Liver (tissue), 9 donors: Measurements from ENCODE around the gene KCNQ1. TPM values are rescaled to one million over a fixed set of nuclear protein-coding genes. Genes with fewer than 3 reads are reported as not detected.

ENCODE experiments used
- DNase-seq: peaks from one replicate; pipeline ENCODE4 v3.0.0-alpha.2; 2017; ENCODE audit warnings: low spot score
- H3K27ac ChIP-seq, 2 donors: one replicate each; pipeline ENCODE4 v1.7.0; 2013; ENCODE audit warnings: inconsistent platforms in 2 of 2, low read length in 2 of 2, control low read depth in 1 of 2, low read depth in 1 of 2, mild to moderate bottlenecking in 1 of 2
- H3K27me3 ChIP-seq, 4 donors: one replicate each; pipeline versions ENCODE4 v1.6.1 to v1.7.0; 2013; ENCODE audit warnings: low read length in 3 of 4, inconsistent platforms in 1 of 4, mild to moderate bottlenecking in 1 of 4, moderate library complexity in 1 of 4; ENCODE audit not compliant: control insufficient read depth in 4 of 4, insufficient read depth in 4 of 4
- H3K36me3 ChIP-seq, 4 donors: one replicate each; pipeline versions ENCODE4 v1.6.1 to v1.7.0; 2013; ENCODE audit warnings: low read length in 3 of 4, mild to moderate bottlenecking in 3 of 4, low read depth in 1 of 4, moderate library complexity in 1 of 4; ENCODE audit not compliant: control insufficient read depth in 4 of 4, insufficient read depth in 3 of 4
- H3K4me1 ChIP-seq, 4 donors: one replicate each; pipeline versions ENCODE4 v1.6.1 to v1.7.0; 2013; ENCODE audit warnings: low read length in 3 of 4, mild to moderate bottlenecking in 3 of 4, moderate library complexity in 1 of 4; ENCODE audit not compliant: control insufficient read depth in 4 of 4, insufficient read depth in 4 of 4
- H3K4me3 ChIP-seq, 3 donors: one replicate each; pipeline versions ENCODE4 v1.6.1 to v1.7.0; 2013; ENCODE audit warnings: low read length in 3 of 3, control low read depth in 1 of 3, low read depth in 1 of 3, mild to moderate bottlenecking in 1 of 3
- H3K9ac ChIP-seq, 2 donors: one replicate each; pipeline ENCODE4 v1.7.0; 2013; ENCODE audit warnings: low read length in 2 of 2, mild to moderate bottlenecking in 2 of 2, moderate library complexity in 2 of 2, control low read depth in 1 of 2, low read depth in 1 of 2
- H3K9me3 ChIP-seq, 4 donors: one replicate each; pipeline versions ENCODE4 v1.6.1 to v1.7.0; 2013; ENCODE audit warnings: low read length in 3 of 4; ENCODE audit not compliant: control insufficient read depth in 4 of 4
- ATF3 ChIP-seq: IDR thresholded peaks from 2 replicates; pipeline ENCODE4 v1.6.1; 2016; ENCODE audit warnings: antibody characterized with exemption
- CTCF ChIP-seq: fragments of 150-350 bp; IDR thresholded peaks from 2 replicates; pipeline ENCODE4 v1.5.1; 2017; ENCODE audit warnings: improper control_type of control experiment, low read depth, low read length; ENCODE audit not compliant: missing input control
- EGR1 ChIP-seq, 2 donors: IDR thresholded peaks; 2 replicates each; pipeline ENCODE4 v1.6.1; 2016 to 2018; ENCODE audit warnings: antibody characterized with exemption in 2 of 2, low read depth in 2 of 2
- FOXA1 ChIP-seq: IDR thresholded peaks from 2 replicates; pipeline ENCODE4 v1.6.1; 2016; ENCODE audit warnings: antibody characterized with exemption
- FOXA2 ChIP-seq: IDR thresholded peaks from 2 replicates; pipeline ENCODE4 v1.6.1; 2016; ENCODE audit warnings: antibody characterized with exemption
- GABPA ChIP-seq, 2 donors: IDR thresholded peaks in 1 of 2; conservative IDR thresholded peaks in 1 of 2; 2 replicates each; pipeline ENCODE4 v1.6.1; 2016; ENCODE audit warnings: antibody characterized with exemption in 2 of 2, mild to moderate bottlenecking in 1 of 2, moderate library complexity in 1 of 2
- HNF4A ChIP-seq, 2 donors: conservative IDR thresholded peaks; 2 replicates each; pipeline ENCODE4 v1.6.1; 2016; ENCODE audit warnings: antibody characterized with exemption in 2 of 2, mild to moderate bottlenecking in 2 of 2
- HNF4G ChIP-seq: IDR thresholded peaks from 2 replicates; pipeline ENCODE4 v1.6.1; 2016; ENCODE audit warnings: antibody characterized with exemption
- JUND ChIP-seq, 2 donors: IDR thresholded peaks; 2 replicates each; pipeline ENCODE4 v1.6.1; 2016; ENCODE audit warnings: antibody characterized with exemption in 2 of 2
- MAX ChIP-seq: IDR thresholded peaks from 2 replicates; pipeline ENCODE4 v1.6.1; 2016; ENCODE audit warnings: antibody characterized with exemption
- NR2F2 ChIP-seq: IDR thresholded peaks from 2 replicates; pipeline ENCODE4 v1.6.1; 2016; ENCODE audit warnings: antibody characterized with exemption
- RAD21 ChIP-seq, 2 donors: IDR thresholded peaks; 2 replicates each; pipeline ENCODE4 v1.6.1; 2016; ENCODE audit warnings: antibody characterized with exemption in 2 of 2, mild to moderate bottlenecking in 2 of 2
- REST ChIP-seq: IDR thresholded peaks from 2 replicates; pipeline ENCODE4 v1.6.1; 2016; ENCODE audit warnings: antibody characterized with exemption, mild to moderate bottlenecking
- RXRA ChIP-seq, 2 donors: IDR thresholded peaks; 2 replicates each; pipeline ENCODE4 v1.6.1; 2017 to 2018; ENCODE audit warnings: antibody characterized with exemption in 2 of 2, mild to moderate bottlenecking in 1 of 2
- SP1 ChIP-seq: IDR thresholded peaks from 2 replicates; pipeline ENCODE4 v1.6.1; 2018; ENCODE audit warnings: antibody characterized with exemption, mild to moderate bottlenecking
- TAF1 ChIP-seq: conservative IDR thresholded peaks from 2 replicates; pipeline ENCODE4 v1.6.1; 2016; ENCODE audit warnings: antibody characterized with exemption, mild to moderate bottlenecking
- YY1 ChIP-seq: IDR thresholded peaks from 2 replicates; pipeline ENCODE4 v1.6.1; 2016; ENCODE audit warnings: antibody characterized with exemption, mild to moderate bottlenecking
- ZBTB33 ChIP-seq: IDR thresholded peaks from 2 replicates; pipeline ENCODE4 v1.6.1; 2016; ENCODE audit warnings: antibody characterized with exemption
- WGBS: extraction: QIAGEN DNeasy Blood & Tissue Kit; methylation state at CpG from one replicate; pipeline ENCODE4 v1.1.7; 2013; 5-methylcytosine and 5-hydroxymethylcytosine counted together
- polyA plus RNA-seq, 2 donors: library from polyadenylated mRNA; stranded (reverse) in 1 of 2; unstranded in 1 of 2; fragments of 200-250 nt in 1 of 2; fragments of >200 nt in 1 of 2; fragmentation: Nextera tagmentation in 1 of 2; extraction: Ambion mirVana in 1 of 2; gene quantifications; one replicate each; pipeline versions ENCODE4 v1.2.1 to v1.2.3, GENCODE V29; 2013 to 2015
- total RNA-seq, 2 donors: library from RNA; depleted of rRNA; stranded (reverse); fragments of >200 nt; gene quantifications; one replicate each; pipeline ENCODE4 v1.2.3, GENCODE V29; 2014
- donor health status: healthy.
- donor health status: healthy.
- donor health status: healthy.
- donor health status: healthy.
- donor health status: healthy.

KCNQ1 gene
- total and polyA plus RNA-seq, 4 donors: 0.31 to 2.2 (median 1.5) TPM

- H3K27ac ChIP-seq: no peak overlapping the region
Measured at GRCh38 chr11:2881981-2882375, 437.2 kb downstream of the KCNQ1 start.

More at GRCh38 chr11:2881981-2882375, 437.2 kb downstream of the KCNQ1 start:
- H3K36me3 ChIP-seq: no peaks in the 10 kb centered on the region
- no peaks in the 10 kb centered on the region for H3K27me3 ChIP-seq
- no peak overlapping the region for H3K9ac ChIP-seq
- H3K4me1 ChIP-seq: peaks cover 0 to 8% (median 6%) of the 10 kb centered on the region in 4 donors
- DNase-seq: no peak
- H3K4me3 ChIP-seq: no peak overlapping the region
- WGBS: 84% methylated on average over 12 of the region's 12 CpGs
- TF ChIP-seq HNF4G (no peak), NR2F2 (no peak), CTCF (no peak), TAF1 (no peak), RXRA (IDR thresholded peaks at IDR 0.05) (no peak), SP1 (no peak), ZBTB33 (no peak), YY1 (no peak), EGR1 (IDR thresholded peaks at IDR 0.05; ENCODE audit: low read depth in 2 of 2) (no peak), MAX (no peak), RAD21 (IDR thresholded peaks at IDR 0.05) (no peak), ATF3 (no peak), HNF4A (conservative IDR thresholded peaks at IDR 0.05) (no peak), JUND (IDR thresholded peaks at IDR 0.05) (no peak), GABPA (IDR thresholded peaks at IDR 0.05 in 1 of 2, conservative IDR thresholded peaks at IDR 0.05 in 1 of 2) (no peak), REST (no peak), FOXA1 (no peak), FOXA2 (no peak)
- H3K9me3 ChIP-seq: no peaks in the 10 kb centered on the region
